Gastrocnemius medialis (tissue), 4 donors: Measurements from ENCODE around the gene CPZ. TPM values are rescaled to one million over a fixed set of nuclear protein-coding genes. Genes with fewer than 3 reads are reported as not detected.

Experiments used
- ATAC-seq, 2 donors: fragments of 150-250 bp; one replicate each; pipeline ENCODE4 v1.9.1; 2016
- DNase-seq, 2 donors: peaks; one replicate each; pipeline ENCODE4 v3.0.0-alpha.2; 2019
- H3K27ac ChIP-seq, 4 donors: fragments of 200-600 bp; sonication (generic); 1 replicate in 1 of 4; 2 replicates in 3 of 4; pipeline ENCODE4 v1.5.1; 2016 to 2018; ENCODE audit warnings: mild to moderate bottlenecking in 2 of 4, moderate library complexity in 1 of 4
- H3K27me3 ChIP-seq, 3 donors: fragments of 200-600 bp; sonication (generic) in 2 of 3; 1 replicate in 1 of 3; 2 replicates in 2 of 3; pipeline versions ENCODE4 v1.5.1 to v1.6.0; 2016 to 2019; ENCODE audit warnings: mild to moderate bottlenecking in 1 of 3, moderate library complexity in 1 of 3
- H3K36me3 ChIP-seq, 2 donors: fragments of 200-600 bp; sonication (generic) in 1 of 2; one replicate each; pipeline ENCODE4 v1.5.1; 2017 to 2018
- H3K4me1 ChIP-seq, 2 donors: fragments of 200-600 bp; sonication (generic) in 1 of 2; one replicate each; pipeline ENCODE4 v1.5.1; 2016 to 2017; ENCODE audit warnings: mild to moderate bottlenecking in 2 of 2
- H3K4me3 ChIP-seq, 4 donors: fragments of 200-600 bp; sonication (generic) in 3 of 4; 1 replicate in 1 of 4; 2 replicates in 3 of 4; pipeline ENCODE4 v1.5.1; 2016 to 2019; ENCODE audit warnings: mild to moderate bottlenecking in 2 of 4
- H3K9me3 ChIP-seq, 3 donors: fragments of 200-600 bp; sonication (generic) in 2 of 3; 1 replicate in 1 of 3; 2 replicates in 2 of 3; pipeline ENCODE4 v1.5.1; 2016 to 2019
- POLR2A ChIP-seq, 2 donors: fragments of 450-650 bp; IDR thresholded peaks; one replicate each; pipeline ENCODE4 v1.6.1; 2017; ENCODE audit warnings: antibody characterized with exemption in 2 of 2, mild to moderate bottlenecking in 2 of 2, moderate library complexity in 2 of 2
- in situ Hi-C, 4 donors: fragments of 200-750 bp; cut with MboI; loops; one replicate each; pipeline versions ENCODE4 v1.15.0 to v1.8.0; 2017; ENCODE audit warnings: low sequenced_read_pairs in 4 of 4
- intact Hi-C: fragments of 100-400 bp; cut with DNase I; formaldehyde crosslinking; loops from one replicate; pipeline ENCODE4 v1.15.1; 2023; ENCODE audit warnings: low total_unique reads
- total RNA-seq, 4 donors: library from RNA; depleted of rRNA; stranded (reverse); fragments of >200 nt; gene quantifications; one replicate each; pipeline versions ENCODE4 v1.1.0 to v1.2.3, GENCODE V29; 2016
- TF ChIP-seq, protein P1 (sequence below), 5 experiments: fragments of 450-650 bp in 3 of 5; fragments of 200-600 bp in 2 of 5; sonication (generic) in 2 of 5; IDR thresholded peaks in 4 of 5; conservative IDR thresholded peaks in 1 of 5; 1 replicate in 4 of 5; 2 replicates in 1 of 5; pipeline ENCODE4 v1.5.1; 2016 to 2019; ENCODE audit warnings: antibody characterized with exemption in 5 of 5, mild to moderate bottlenecking in 3 of 5, moderate library complexity in 3 of 5

Gene CPZ
- total RNA-seq, 4 donors from 2014 or later, result not detected

DNA sequence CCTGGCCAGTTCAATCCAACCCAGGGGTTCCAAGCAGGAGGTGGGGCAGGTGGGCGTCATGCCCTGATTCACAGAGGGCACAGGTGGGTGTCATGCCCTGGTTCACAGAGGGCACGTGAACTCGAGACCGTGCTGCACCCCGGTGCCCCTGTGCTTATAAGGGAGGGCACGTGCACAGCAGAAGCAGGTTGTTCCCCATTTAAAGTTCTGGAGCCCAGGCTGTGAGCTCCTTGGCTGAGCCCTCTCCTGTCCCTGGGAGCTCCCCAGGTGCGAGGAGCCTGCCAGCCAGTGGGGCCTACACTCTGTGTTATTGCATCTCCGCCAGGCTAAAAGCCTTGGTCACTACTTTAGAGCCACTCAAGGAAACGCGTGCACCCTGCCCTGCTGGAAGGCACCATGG lies 3.2 kb upstream of the CPZ start:
- Histone ChIP-seq H3K27me3 (peaks cover 41 to 51% (median 48%) of the 10 kb centered on the region in 3 donors), H3K27ac (no peak overlapping the region), H3K4me1 (no peaks in the 10 kb centered on the region), H3K9me3 (no peaks in the 10 kb centered on the region), H3K4me3 (no peak overlapping the region), H3K36me3 (no peaks in the 10 kb centered on the region)
- in situ Hi-C loops, result no loop called here
- DNase-seq, result no peak
- no peak for TF ChIP-seq POLR2A (IDR thresholded peaks at IDR 0.05)
- TF ChIP-seq, protein P1, sequence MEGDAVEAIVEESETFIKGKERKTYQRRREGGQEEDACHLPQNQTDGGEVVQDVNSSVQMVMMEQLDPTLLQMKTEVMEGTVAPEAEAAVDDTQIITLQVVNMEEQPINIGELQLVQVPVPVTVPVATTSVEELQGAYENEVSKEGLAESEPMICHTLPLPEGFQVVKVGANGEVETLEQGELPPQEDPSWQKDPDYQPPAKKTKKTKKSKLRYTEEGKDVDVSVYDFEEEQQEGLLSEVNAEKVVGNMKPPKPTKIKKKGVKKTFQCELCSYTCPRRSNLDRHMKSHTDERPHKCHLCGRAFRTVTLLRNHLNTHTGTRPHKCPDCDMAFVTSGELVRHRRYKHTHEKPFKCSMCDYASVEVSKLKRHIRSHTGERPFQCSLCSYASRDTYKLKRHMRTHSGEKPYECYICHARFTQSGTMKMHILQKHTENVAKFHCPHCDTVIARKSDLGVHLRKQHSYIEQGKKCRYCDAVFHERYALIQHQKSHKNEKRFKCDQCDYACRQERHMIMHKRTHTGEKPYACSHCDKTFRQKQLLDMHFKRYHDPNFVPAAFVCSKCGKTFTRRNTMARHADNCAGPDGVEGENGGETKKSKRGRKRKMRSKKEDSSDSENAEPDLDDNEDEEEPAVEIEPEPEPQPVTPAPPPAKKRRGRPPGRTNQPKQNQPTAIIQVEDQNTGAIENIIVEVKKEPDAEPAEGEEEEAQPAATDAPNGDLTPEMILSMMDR (IDR thresholded peaks at IDR 0.05 in 4 of 5, conservative IDR thresholded peaks at IDR 0.05 in 1 of 5), result no peak
- no peak for ATAC-seq
- intact Hi-C loops, result no loop called here

DNA sequence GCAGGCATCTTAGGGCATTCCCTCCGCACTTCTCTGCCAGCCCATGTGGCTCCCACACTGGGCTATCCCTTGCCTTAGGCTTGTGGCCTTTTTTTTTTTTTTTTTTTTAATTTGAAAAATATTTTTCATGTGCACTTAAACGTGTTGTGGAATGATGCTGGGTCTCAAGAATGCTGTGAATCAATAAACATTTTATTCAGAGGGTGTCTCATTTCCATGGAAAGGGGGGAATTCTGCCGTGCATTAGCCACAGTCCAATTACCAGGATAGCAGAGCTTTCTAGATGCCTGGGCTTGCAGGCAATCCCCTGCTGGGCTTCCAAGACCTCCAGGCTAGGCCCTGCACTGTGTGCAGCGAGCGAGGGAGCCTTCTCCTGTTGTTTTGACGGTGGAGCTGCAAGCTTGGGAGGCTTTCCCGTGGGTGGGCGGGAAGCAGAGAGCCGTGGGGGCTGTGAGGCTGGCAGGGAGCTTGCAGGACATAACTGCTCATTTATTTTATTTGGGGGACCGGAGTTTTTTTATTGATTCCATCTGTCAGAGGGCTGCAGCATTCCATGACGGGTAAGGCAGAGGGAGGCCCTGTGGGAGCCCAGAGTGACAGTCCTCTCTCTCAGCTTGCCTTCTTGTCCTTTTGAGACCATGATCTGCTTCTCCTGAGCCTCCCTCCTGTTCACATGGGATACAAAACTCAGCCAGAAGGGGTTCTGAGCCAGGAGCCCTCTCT lies 2.6 kb upstream of the CPZ start:
- no peaks in the 10 kb centered on the region for H3K4me1 ChIP-seq
- no peak overlapping the region for H3K27ac ChIP-seq
- no peaks in the 10 kb centered on the region for H3K9me3 ChIP-seq
- no peaks in the 10 kb centered on the region for H3K36me3 ChIP-seq
- in situ Hi-C loops, result loop anchor here in 1 of 4 donors (10.0 kb wide), 1 partner anchor 125 kb away; no protein-coding TSS in a partner anchor
- intact Hi-C loops, result loop anchor here (5.0 kb wide), 1 partner anchor 348 kb away; no protein-coding TSS in a partner anchor
- no peak overlapping the region for H3K4me3 ChIP-seq
- DNase-seq (no peak), ATAC-seq (no peak)
- H3K27me3 ChIP-seq, result peaks cover 41 to 48% (median 46%) of the 10 kb centered on the region in 3 donors
- TF ChIP-seq, protein P1 (IDR thresholded peaks at IDR 0.05 in 4 of 5, conservative IDR thresholded peaks at IDR 0.05 in 1 of 5), result no peak
- no peak for TF ChIP-seq POLR2A (IDR thresholded peaks at IDR 0.05)

DNA sequence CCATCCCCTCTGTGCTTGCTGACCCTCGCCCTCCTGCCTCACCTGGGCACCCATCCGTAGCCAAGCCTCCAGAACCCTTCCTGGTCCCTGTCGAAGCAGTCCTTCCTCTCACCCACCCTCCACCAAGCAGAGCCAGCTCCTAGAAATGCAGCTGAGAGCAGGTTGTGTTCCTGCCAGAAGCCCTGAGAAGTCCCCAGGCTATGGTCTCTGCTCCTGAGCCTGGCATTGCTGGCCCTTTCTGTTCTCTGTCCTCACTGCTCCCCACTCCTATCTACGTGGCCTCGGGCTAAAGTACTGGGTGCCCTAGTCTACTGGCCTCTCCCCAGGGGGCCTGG lies 2.1 kb upstream of the CPZ start:
- no peak overlapping the region for H3K4me3 ChIP-seq
- H3K9me3 ChIP-seq, result no peaks in the 10 kb centered on the region
- H3K27me3 ChIP-seq, result peaks cover 39 to 48% (median 46%) of the 10 kb centered on the region in 3 donors
- no peaks in the 10 kb centered on the region for H3K4me1 ChIP-seq
- H3K27ac ChIP-seq, result no peak overlapping the region
- no peaks in the 10 kb centered on the region for H3K36me3 ChIP-seq
- TF ChIP-seq, protein P1 (IDR thresholded peaks at IDR 0.05 in 4 of 5, conservative IDR thresholded peaks at IDR 0.05 in 1 of 5), result no peak
- no peak for TF ChIP-seq POLR2A (IDR thresholded peaks at IDR 0.05)
- in situ Hi-C loops, result loop anchor here in 1 of 4 donors (10.0 kb wide), 1 partner anchor 126 kb away; no protein-coding TSS in a partner anchor
- ATAC-seq (no peak), DNase-seq (no peak)
- intact Hi-C loops, result loop anchor here (5.0 kb wide), 1 partner anchor 348 kb away; no protein-coding TSS in a partner anchor

DNA sequence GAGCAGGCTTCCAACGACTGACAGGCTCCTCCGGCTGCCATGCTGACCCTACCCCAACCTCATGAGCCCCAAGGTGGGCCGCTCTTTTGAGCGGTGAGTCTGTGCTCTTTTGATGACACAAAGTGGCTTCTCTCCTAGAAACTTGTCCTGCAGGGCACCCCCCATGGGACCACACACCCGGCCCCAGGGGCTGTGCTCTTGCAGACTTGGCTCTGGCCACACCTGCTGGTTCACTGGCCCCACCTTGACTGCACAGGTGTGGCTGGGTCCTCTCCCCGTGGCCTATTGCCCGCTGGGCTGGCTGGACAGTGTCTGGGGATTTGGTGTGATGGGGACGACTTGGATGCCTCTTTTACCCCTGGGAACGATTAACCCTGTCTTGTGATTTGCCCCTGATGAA lies 1.5 kb upstream of the CPZ start:
- no peaks in the 10 kb centered on the region for H3K36me3 ChIP-seq
- H3K4me3 ChIP-seq, result no peak overlapping the region
- no peak overlapping the region for H3K27ac ChIP-seq
- TF ChIP-seq, protein P1 (IDR thresholded peaks at IDR 0.05 in 4 of 5, conservative IDR thresholded peaks at IDR 0.05 in 1 of 5), result no peak
- TF ChIP-seq POLR2A (IDR thresholded peaks at IDR 0.05), result no peak
- in situ Hi-C loops (loop anchor here in 1 of 4 donors (10.0 kb wide), 1 partner anchor 126 kb away; no protein-coding TSS in a partner anchor), intact Hi-C loops (loop anchor here (5.0 kb wide), 1 partner anchor 349 kb away; no protein-coding TSS in a partner anchor)
- ATAC-seq (no peak), DNase-seq (no peak)
- no peaks in the 10 kb centered on the region for H3K9me3 ChIP-seq
- H3K27me3 ChIP-seq, result peaks cover 36 to 48% (median 45%) of the 10 kb centered on the region in 3 donors
- no peaks in the 10 kb centered on the region for H3K4me1 ChIP-seq
